ENCODE data around the gene PKIB. TPM values are rescaled to one million over a fixed set of nuclear protein-coding genes. Genes with fewer than 3 reads are reported as not detected.

Gene PKIB
- total RNA-seq, 1 donor from 2014 or later, result 202 TPM

DNA sequence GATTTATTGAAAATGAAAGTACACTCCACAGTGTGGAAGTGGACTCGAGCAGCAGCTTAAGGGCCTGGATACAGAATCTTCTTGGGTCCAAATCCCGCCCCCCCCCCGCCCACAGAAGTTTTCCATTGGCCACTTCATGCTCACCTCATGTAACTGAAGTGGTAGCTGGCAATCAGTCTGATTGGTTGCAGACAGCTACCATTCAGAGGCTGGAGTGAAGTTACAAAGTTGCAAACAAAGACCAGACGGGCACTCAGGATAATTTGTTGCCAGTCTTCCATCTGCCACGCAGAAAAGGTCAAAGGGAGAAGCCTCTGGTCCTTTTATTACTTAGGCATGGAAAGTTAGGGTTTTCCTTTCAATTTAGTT is 143.5 kb downstream of the PKIB start:
- peaks cover 4% of the 10 kb centered on the region for H3K36me3 Mint-ChIP-seq
- H3K27me3 ChIP-seq, result no peaks in the 10 kb centered on the region
- H3K4me1 ChIP-seq, result peaks cover 32% of the 10 kb centered on the region
- no peak overlapping the region for H3K27ac ChIP-seq
- TF ChIP-seq EZH2phosphoT487 (IDR thresholded peaks at IDR 0.05) (no peak), EZH2 (IDR thresholded peaks at IDR 0.05) (no peak)
- TF ChIP-seq, protein P1, sequence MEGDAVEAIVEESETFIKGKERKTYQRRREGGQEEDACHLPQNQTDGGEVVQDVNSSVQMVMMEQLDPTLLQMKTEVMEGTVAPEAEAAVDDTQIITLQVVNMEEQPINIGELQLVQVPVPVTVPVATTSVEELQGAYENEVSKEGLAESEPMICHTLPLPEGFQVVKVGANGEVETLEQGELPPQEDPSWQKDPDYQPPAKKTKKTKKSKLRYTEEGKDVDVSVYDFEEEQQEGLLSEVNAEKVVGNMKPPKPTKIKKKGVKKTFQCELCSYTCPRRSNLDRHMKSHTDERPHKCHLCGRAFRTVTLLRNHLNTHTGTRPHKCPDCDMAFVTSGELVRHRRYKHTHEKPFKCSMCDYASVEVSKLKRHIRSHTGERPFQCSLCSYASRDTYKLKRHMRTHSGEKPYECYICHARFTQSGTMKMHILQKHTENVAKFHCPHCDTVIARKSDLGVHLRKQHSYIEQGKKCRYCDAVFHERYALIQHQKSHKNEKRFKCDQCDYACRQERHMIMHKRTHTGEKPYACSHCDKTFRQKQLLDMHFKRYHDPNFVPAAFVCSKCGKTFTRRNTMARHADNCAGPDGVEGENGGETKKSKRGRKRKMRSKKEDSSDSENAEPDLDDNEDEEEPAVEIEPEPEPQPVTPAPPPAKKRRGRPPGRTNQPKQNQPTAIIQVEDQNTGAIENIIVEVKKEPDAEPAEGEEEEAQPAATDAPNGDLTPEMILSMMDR (IDR thresholded peaks at IDR 0.05), result no peak
- H3F3A ChIP-seq (ENCODE audit: low read depth), result peaks cover 8% of the 10 kb centered on the region
- no peaks in the 10 kb centered on the region for H3K9me3 ChIP-seq (ENCODE audit: low read depth)
- no peak overlapping the region for H3K9ac ChIP-seq
- H3K79me2 ChIP-seq (ENCODE audit: low read depth), result no peaks in the 10 kb centered on the region
- no peak overlapping the region for H2AFZ ChIP-seq (replicated peaks)
- no peak overlapping the region for H3K4me3 Mint-ChIP-seq
- no peak for DNase-seq (ENCODE audit: low spot score)
- peaks cover 6% of the 10 kb centered on the region for H3K9me3 Mint-ChIP-seq
- H3K27me3 Mint-ChIP-seq (ENCODE audit: insufficient read depth, low read depth), result peaks cover 6% of the 10 kb centered on the region
- H3K36me3 ChIP-seq, result no peaks in the 10 kb centered on the region
- H3K4me1 Mint-ChIP-seq, result peaks cover 25% of the 10 kb centered on the region
- H4K20me1 ChIP-seq (ENCODE audit: low read depth), result no peaks in the 10 kb centered on the region
- no peak overlapping the region for H3K4me2 ChIP-seq
- H3K4me3 ChIP-seq, result no peak overlapping the region
- H3K27ac Mint-ChIP-seq, result no peak overlapping the region

GRCh38 chr6:122754191-122754731 is 144.1 kb downstream of the PKIB start:
- H3K4me3 Mint-ChIP-seq, result no peak overlapping the region
- no peak overlapping the region for H3K4me2 ChIP-seq
- no peak overlapping the region for H3K4me3 ChIP-seq
- peaks cover 3% of the 10 kb centered on the region for H3K9me3 Mint-ChIP-seq
- H3K4me1 Mint-ChIP-seq, result peaks cover 25% of the 10 kb centered on the region
- no peak overlapping the region for H3K27ac Mint-ChIP-seq
- no peaks in the 10 kb centered on the region for H3K79me2 ChIP-seq (ENCODE audit: low read depth)
- no peak overlapping the region for H2AFZ ChIP-seq (replicated peaks)
- no peaks in the 10 kb centered on the region for H3K9me3 ChIP-seq (ENCODE audit: low read depth)
- H3K36me3 Mint-ChIP-seq, result peaks cover 3% of the 10 kb centered on the region
- no peak overlapping the region for H3K27ac ChIP-seq
- H3K4me1 ChIP-seq, result peaks cover 32% of the 10 kb centered on the region
- no peaks in the 10 kb centered on the region for H4K20me1 ChIP-seq (ENCODE audit: low read depth)
- no peaks in the 10 kb centered on the region for H3K27me3 ChIP-seq
- peaks cover 6% of the 10 kb centered on the region for H3K27me3 Mint-ChIP-seq (ENCODE audit: insufficient read depth, low read depth)
- H3F3A ChIP-seq (ENCODE audit: low read depth), result peaks cover 8% of the 10 kb centered on the region
- no peak for DNase-seq (ENCODE audit: low spot score)
- H3K9ac ChIP-seq, result no peak overlapping the region
- no peaks in the 10 kb centered on the region for H3K36me3 ChIP-seq
- TF ChIP-seq, protein P1 (IDR thresholded peaks at IDR 0.05), result no peak
- TF ChIP-seq EZH2 (IDR thresholded peaks at IDR 0.05), result no peak
- TF ChIP-seq EZH2phosphoT487 (IDR thresholded peaks at IDR 0.05), result no peak

DNA sequence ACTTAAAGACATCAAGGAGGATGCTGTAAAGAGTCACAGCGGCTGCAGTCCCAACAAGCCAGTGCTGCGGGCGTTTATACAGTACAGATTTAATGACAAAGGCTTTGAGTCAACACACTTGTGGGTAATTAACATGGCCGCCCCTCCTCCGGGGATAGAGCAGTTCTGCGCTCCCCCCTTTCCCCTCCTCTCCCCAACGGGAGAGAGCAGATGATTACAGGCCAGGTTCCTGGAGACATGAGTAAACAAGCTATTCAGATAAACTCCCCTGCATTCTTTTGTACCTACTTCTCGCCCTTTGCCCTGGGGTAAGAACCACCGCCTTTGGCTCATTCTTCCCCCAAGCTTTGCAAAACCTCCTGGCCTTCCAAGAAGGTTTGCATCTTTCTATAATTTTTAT is 145.7 kb downstream of the PKIB start:
- TF ChIP-seq, protein P1 (IDR thresholded peaks at IDR 0.05), result no peak
- TF ChIP-seq EZH2 (IDR thresholded peaks at IDR 0.05), result no peak
- no peak for TF ChIP-seq EZH2phosphoT487 (IDR thresholded peaks at IDR 0.05)
- H4K20me1 ChIP-seq (ENCODE audit: low read depth), result no peaks in the 10 kb centered on the region
- H3K79me2 ChIP-seq (ENCODE audit: low read depth), result no peaks in the 10 kb centered on the region
- no peaks in the 10 kb centered on the region for H3K36me3 ChIP-seq
- no peak overlapping the region for H3K27ac Mint-ChIP-seq
- H3K4me1 Mint-ChIP-seq, result peaks cover 23% of the 10 kb centered on the region
- no peak overlapping the region for H3K27ac ChIP-seq
- H2AFZ ChIP-seq (replicated peaks), result no peak overlapping the region
- no peak overlapping the region for H3K4me3 Mint-ChIP-seq
- no peaks in the 10 kb centered on the region for H3K27me3 ChIP-seq
- H3K4me3 ChIP-seq, result no peak overlapping the region
- no peak overlapping the region for H3K4me2 ChIP-seq
- H3F3A ChIP-seq (ENCODE audit: low read depth), result peaks cover 5% of the 10 kb centered on the region
- peaks cover 6% of the 10 kb centered on the region for H3K27me3 Mint-ChIP-seq (ENCODE audit: insufficient read depth, low read depth)
- H3K9me3 Mint-ChIP-seq, result no peaks in the 10 kb centered on the region
- no peak for DNase-seq (ENCODE audit: low spot score)
- H3K9me3 ChIP-seq (ENCODE audit: low read depth), result no peaks in the 10 kb centered on the region
- peaks cover 32% of the 10 kb centered on the region for H3K4me1 ChIP-seq
- H3K9ac ChIP-seq, result no peak overlapping the region
- no peaks in the 10 kb centered on the region for H3K36me3 Mint-ChIP-seq

Measured in neural progenitor cell (in vitro differentiated cells).